ENCODE measurements around the gene RNF123.

The RNF123 gene

GRCh38 chr3:49705390-49705960, 16.1 kb downstream of the RNF123 start:
- no peak for DNase-seq

GRCh38 chr3:49706456-49707112, 17.2 kb downstream of the RNF123 start:
- no peak for DNase-seq

- no peak for DNase-seq
Measured at GRCh38 chr3:49707113-49707480, 17.7 kb downstream of the RNF123 start.

GRCh38 chr3:49709852-49710251, 20.5 kb downstream of the RNF123 start:
- DNase-seq: no peak

- DNase-seq: no peak
Measured at GRCh38 chr3:49711489-49711888, 22.1 kb downstream of the RNF123 start.

- DNase-seq: no peak
Measured at GRCh38 chr3:49712166-49712565, 22.8 kb downstream of the RNF123 start.

GRCh38 chr3:49712631-49713317, 23.4 kb downstream of the RNF123 start:
- DNase-seq: no peak

GRCh38 chr3:49713336-49714105, 24.2 kb downstream of the RNF123 start:
- no peak for DNase-seq

- no peak for DNase-seq
Measured at GRCh38 chr3:49714728-49715550, 25.6 kb downstream of the RNF123 start.

GRCh38 chr3:49715611-49716121, 26.3 kb downstream of the RNF123 start:
- DNase-seq: peak; percentile 15

GRCh38 chr3:49716169-49716568, 26.8 kb downstream of the RNF123 start:
- no peak for DNase-seq

- DNase-seq: peak; percentile 4
Measured at GRCh38 chr3:49716691-49717210, 27.4 kb downstream of the RNF123 start.

GRCh38 chr3:49717211-49717958, 28.0 kb downstream of the RNF123 start:
- DNase-seq: peak; percentile 13

- DNase-seq: no peak
Measured at GRCh38 chr3:49717959-49718857, 28.9 kb downstream of the RNF123 start.

- no peak for DNase-seq
Measured at GRCh38 chr3:49718858-49719213, 29.5 kb downstream of the RNF123 start.

GRCh38 chr3:49719214-49719884, 30.0 kb downstream of the RNF123 start, which contains the start of gene AMIGO3:
Gene AMIGO3, minus strand, starts transcription at chr3:49719684. Its CDS starts 219 bp downstream, at chr3:49719465.
- DNase-seq: peak; percentile 90

- DNase-seq: no peak
Measured at GRCh38 chr3:49720855-49721595, 31.7 kb downstream of the RNF123 start.

- no peak for DNase-seq
Measured at GRCh38 chr3:49721596-49721895, 32.2 kb downstream of the RNF123 start.

Measured in CD4-positive, alpha-beta T cell treated with Interleukin-15 for 1 hour (primary cell).